ENCODE measurements around the gene MOCS1.

- TF ChIP-seq CTCF (IDR thresholded peaks at IDR 0.05) (no peak), EZH2phosphoT487 (IDR thresholded peaks at IDR 0.05) (no peak), EZH2 (IDR thresholded peaks at IDR 0.05) (no peak)
Observed at GRCh38 chr6:39884696-39885095, 49.6 kb downstream of the MOCS1 start.
